ENCODE measurements around the gene IDH2. TPM values are rescaled to one million over a fixed set of nuclear protein-coding genes. Genes with fewer than 3 reads are reported as not detected.
A peak's percentile ranks its signal among the peaks of the same experiment; 100 is the strongest.

The IDH2 gene
- total and polyA plus RNA-seq, 2 of the 13 experiments (the other 11 are each of a cell fraction or from before 2014, with no cell fraction given) = 121 to 145 TPM

DNA sequence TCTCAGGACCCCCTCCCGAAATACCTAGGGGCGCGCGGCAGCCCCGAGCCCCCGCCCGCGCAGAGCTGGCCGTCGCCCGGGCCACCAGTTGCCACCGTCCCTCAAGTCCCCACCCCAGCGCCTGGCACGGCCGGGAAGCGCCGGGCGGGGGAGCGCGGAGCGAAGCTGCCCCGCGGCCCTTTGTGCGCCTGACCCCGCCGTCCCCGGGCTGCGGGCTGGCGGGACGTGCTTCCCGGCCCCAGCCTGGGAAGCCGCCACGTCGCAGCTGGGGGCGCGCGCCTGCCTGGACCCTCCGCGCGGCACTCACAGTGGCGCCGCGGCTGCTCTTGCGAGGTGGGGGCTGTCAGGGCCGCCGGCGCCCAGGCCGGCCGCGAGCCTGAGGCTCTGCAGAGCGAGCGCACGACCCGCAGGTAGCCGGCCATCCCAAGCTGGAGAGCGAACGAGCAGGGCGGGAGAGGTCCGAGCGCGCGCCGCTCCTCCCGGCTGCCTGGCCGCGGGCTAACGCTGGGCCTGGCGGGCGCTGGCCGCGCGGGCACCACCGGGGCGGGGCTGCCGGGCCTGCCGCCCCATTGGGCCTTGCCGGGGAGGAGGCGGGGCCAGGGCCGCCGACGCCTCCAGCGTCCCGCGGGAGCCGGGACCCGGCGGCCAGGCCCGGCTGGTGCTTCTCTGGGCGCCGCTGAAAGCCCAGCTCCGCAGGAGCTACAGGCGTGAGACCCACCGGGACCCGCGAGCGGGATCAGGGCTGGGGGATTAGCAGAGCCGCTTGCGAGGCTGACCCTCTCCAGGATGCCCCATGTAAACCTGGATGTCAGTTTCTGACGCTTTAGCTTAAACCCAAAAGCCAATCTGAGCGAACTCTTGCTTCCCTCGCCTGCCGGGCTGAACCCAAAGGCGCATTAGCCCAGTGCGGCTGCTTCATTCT lies at the start of gene IDH2 (continued):
- TF ChIP-seq, protein P1, sequence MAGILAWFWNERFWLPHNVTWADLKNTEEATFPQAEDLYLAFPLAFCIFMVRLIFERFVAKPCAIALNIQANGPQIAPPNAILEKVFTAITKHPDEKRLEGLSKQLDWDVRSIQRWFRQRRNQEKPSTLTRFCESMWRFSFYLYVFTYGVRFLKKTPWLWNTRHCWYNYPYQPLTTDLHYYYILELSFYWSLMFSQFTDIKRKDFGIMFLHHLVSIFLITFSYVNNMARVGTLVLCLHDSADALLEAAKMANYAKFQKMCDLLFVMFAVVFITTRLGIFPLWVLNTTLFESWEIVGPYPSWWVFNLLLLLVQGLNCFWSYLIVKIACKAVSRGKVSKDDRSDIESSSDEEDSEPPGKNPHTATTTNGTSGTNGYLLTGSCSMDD (CRISPR knock-in tag; IDR thresholded peaks at IDR 0.05) = no peak
- peak; percentile 89 for TF ChIP-seq ARNT2 (CRISPR knock-in tag; IDR thresholded peaks at IDR 0.05; ENCODE audit: low read depth)
- 0 out of 2 replicates have a peak, but pooled peaks have one; percentile 59 for TF ChIP-seq SRY (CRISPR knock-in tag; IDR thresholded peaks at IDR 0.05)
- no peak for TF ChIP-seq RFX5 (IDR thresholded peaks at IDR 0.05; ENCODE audit: low read depth, low read length)
- no peak; the same call in 1 of the 2 replicates for TF ChIP-seq TBP (CRISPR knock-in tag; IDR thresholded peaks at IDR 0.05)
- no peak for TF ChIP-seq ZSCAN22 (CRISPR knock-in tag; IDR thresholded peaks at IDR 0.05)
- TF ChIP-seq ZFYVE20 (CRISPR knock-in tag; IDR thresholded peaks at IDR 0.05; ENCODE audit: borderline replicate concordance, low read depth) = 0 out of 2 replicates have a peak, but pooled peaks have one; percentile 21
- peak; percentile 12; the same call in 1 of the 2 replicates for TF ChIP-seq ZBTB7A (CRISPR knock-in tag; IDR thresholded peaks at IDR 0.05)
- TF ChIP-seq, protein P2, sequence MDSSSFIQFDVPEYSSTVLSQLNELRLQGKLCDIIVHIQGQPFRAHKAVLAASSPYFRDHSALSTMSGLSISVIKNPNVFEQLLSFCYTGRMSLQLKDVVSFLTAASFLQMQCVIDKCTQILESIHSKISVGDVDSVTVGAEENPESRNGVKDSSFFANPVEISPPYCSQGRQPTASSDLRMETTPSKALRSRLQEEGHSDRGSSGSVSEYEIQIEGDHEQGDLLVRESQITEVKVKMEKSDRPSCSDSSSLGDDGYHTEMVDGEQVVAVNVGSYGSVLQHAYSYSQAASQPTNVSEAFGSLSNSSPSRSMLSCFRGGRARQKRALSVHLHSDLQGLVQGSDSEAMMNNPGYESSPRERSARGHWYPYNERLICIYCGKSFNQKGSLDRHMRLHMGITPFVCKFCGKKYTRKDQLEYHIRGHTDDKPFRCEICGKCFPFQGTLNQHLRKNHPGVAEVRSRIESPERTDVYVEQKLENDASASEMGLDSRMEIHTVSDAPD (CRISPR knock-in tag; IDR thresholded peaks at IDR 0.05) = peak; percentile 30; the same call in 1 of the 2 replicates
- no peak for TF ChIP-seq PLRG1 (conservative IDR thresholded peaks at IDR 0.05)
- TF ChIP-seq FOXO1 (CRISPR knock-in tag; IDR thresholded peaks at IDR 0.05) = peak; percentile 27; the same call in 1 of the 2 replicates
- TF ChIP-seq ARNT (IDR thresholded peaks at IDR 0.05) = no peak
- TF ChIP-seq, protein P3, sequence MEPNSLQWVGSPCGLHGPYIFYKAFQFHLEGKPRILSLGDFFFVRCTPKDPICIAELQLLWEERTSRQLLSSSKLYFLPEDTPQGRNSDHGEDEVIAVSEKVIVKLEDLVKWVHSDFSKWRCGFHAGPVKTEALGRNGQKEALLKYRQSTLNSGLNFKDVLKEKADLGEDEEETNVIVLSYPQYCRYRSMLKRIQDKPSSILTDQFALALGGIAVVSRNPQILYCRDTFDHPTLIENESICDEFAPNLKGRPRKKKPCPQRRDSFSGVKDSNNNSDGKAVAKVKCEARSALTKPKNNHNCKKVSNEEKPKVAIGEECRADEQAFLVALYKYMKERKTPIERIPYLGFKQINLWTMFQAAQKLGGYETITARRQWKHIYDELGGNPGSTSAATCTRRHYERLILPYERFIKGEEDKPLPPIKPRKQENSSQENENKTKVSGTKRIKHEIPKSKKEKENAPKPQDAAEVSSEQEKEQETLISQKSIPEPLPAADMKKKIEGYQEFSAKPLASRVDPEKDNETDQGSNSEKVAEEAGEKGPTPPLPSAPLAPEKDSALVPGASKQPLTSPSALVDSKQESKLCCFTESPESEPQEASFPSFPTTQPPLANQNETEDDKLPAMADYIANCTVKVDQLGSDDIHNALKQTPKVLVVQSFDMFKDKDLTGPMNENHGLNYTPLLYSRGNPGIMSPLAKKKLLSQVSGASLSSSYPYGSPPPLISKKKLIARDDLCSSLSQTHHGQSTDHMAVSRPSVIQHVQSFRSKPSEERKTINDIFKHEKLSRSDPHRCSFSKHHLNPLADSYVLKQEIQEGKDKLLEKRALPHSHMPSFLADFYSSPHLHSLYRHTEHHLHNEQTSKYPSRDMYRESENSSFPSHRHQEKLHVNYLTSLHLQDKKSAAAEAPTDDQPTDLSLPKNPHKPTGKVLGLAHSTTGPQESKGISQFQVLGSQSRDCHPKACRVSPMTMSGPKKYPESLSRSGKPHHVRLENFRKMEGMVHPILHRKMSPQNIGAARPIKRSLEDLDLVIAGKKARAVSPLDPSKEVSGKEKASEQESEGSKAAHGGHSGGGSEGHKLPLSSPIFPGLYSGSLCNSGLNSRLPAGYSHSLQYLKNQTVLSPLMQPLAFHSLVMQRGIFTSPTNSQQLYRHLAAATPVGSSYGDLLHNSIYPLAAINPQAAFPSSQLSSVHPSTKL (CRISPR knock-in tag; IDR thresholded peaks at IDR 0.05) = no peak
- TF ChIP-seq, protein P4, sequence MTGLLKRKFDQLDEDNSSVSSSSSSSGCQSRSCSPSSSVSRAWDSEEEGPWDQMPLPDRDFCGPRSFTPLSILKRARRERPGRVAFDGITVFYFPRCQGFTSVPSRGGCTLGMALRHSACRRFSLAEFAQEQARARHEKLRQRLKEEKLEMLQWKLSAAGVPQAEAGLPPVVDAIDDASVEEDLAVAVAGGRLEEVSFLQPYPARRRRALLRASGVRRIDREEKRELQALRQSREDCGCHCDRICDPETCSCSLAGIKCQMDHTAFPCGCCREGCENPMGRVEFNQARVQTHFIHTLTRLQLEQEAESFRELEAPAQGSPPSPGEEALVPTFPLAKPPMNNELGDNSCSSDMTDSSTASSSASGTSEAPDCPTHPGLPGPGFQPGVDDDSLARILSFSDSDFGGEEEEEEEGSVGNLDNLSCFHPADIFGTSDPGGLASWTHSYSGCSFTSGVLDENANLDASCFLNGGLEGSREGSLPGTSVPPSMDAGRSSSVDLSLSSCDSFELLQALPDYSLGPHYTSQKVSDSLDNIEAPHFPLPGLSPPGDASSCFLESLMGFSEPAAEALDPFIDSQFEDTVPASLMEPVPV (CRISPR knock-in tag; IDR thresholded peaks at IDR 0.05) = 0 out of 2 replicates have a peak, but pooled peaks have one; percentile 30
- no peak for TF ChIP-seq MTF1 (CRISPR knock-in tag; IDR thresholded peaks at IDR 0.05)
- no peak for TF ChIP-seq ETV5 (CRISPR knock-in tag; IDR thresholded peaks at IDR 0.05; ENCODE audit: borderline replicate concordance)
- TF ChIP-seq, protein P5, sequence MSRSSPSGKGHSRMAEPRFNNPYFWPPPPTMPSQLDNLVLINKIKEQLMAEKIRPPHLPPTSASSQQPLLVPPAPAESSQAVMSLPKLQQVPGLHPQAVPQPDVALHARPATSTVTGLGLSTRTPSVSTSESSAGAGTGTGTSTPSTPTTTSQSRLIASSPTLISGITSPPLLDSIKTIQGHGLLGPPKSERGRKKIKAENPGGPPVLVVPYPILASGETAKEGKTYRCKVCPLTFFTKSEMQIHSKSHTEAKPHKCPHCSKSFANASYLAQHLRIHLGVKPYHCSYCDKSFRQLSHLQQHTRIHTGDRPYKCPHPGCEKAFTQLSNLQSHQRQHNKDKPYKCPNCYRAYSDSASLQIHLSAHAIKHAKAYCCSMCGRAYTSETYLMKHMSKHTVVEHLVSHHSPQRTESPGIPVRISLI (CRISPR knock-in tag; IDR thresholded peaks at IDR 0.05; ENCODE audit: borderline replicate concordance) = no peak
- no peak for TF ChIP-seq ZIK1 (CRISPR knock-in tag; IDR thresholded peaks at IDR 0.05; ENCODE audit: borderline replicate concordance, low read depth)
- peak; percentile 29; the same call in 1 of the 2 replicates for TF ChIP-seq GABPB1 (CRISPR knock-in tag; IDR thresholded peaks at IDR 0.05)
